ENCODE measurements around the gene STEEP1. TPM values are rescaled to one million over a fixed set of nuclear protein-coding genes. Genes with fewer than 3 reads are reported as not detected.

The STEEP1 gene
- total RNA-seq, 2 donors from 2014 or later: 17.4 to 17.8 TPM

GRCh38 chrX:119604766-119605463 is 39.7 kb upstream of the STEEP1 start:
- Histone ChIP-seq H3K4me3 (peak overlapping the region; percentile 63 to 72), H3K4me1 (peaks cover 0 to 5% of the 10 kb centered on the region in 2 donors), H3K27me3 (no peaks in the 10 kb centered on the region), H3K9me3 (no peaks in the 10 kb centered on the region), H3K27ac (peak overlapping the region; percentile 87 to 91), H3K36me3 (no peaks in the 10 kb centered on the region)
- DNase-seq (ENCODE audit: low spot score): no peak
- no peak for TF ChIP-seq CTCF (IDR thresholded peaks at IDR 0.05)

GRCh38 chrX:119602701-119603255 is 37.6 kb upstream of the STEEP1 start:
- Histone ChIP-seq H3K4me1 (peaks cover 0 to 5% of the 10 kb centered on the region in 2 donors), H3K9me3 (no peaks in the 10 kb centered on the region), H3K27ac (no peak overlapping the region), H3K4me3 (no peak overlapping the region), H3K36me3 (no peaks in the 10 kb centered on the region), H3K27me3 (no peaks in the 10 kb centered on the region)
- DNase-seq (ENCODE audit: low spot score): no peak
- TF ChIP-seq CTCF (IDR thresholded peaks at IDR 0.05): no peak

- TF ChIP-seq CTCF (IDR thresholded peaks at IDR 0.05): no peak
- H3K36me3 ChIP-seq: peaks cover 10% of the 10 kb centered on the region
These were observed 24.6 kb upstream of the STEEP1 start for GRCh38 chrX:119589810-119590209.

GRCh38 chrX:119583431-119584059 is 18.3 kb upstream of the STEEP1 start:
- Histone ChIP-seq H3K4me1 (no peaks in the 10 kb centered on the region), H3K36me3 (no peaks in the 10 kb centered on the region), H3K9me3 (no peaks in the 10 kb centered on the region), H3K27ac (peak overlapping the region; percentile 40 to 56), H3K4me3 (no peak overlapping the region), H3K27me3 (no peaks in the 10 kb centered on the region)
- DNase-seq (ENCODE audit: low spot score): no peak
- no peak for TF ChIP-seq CTCF (IDR thresholded peaks at IDR 0.05)

More at GRCh38 chrX:119589810-119590209, 24.6 kb upstream of the STEEP1 start:
- no peaks in the 10 kb centered on the region for H3K4me1 ChIP-seq
- DNase-seq (ENCODE audit: low spot score): no peak
- no peak overlapping the region for H3K4me3 ChIP-seq
- no peak overlapping the region for H3K27ac ChIP-seq
- H3K9me3 ChIP-seq: no peaks in the 10 kb centered on the region
- no peaks in the 10 kb centered on the region for H3K27me3 ChIP-seq

GRCh38 chrX:119579414-119579813 is 14.2 kb upstream of the STEEP1 start:
- no peak overlapping the region for H3K27ac ChIP-seq
- no peaks in the 10 kb centered on the region for H3K4me1 ChIP-seq
- no peaks in the 10 kb centered on the region for H3K27me3 ChIP-seq
- H3K9me3 ChIP-seq: no peaks in the 10 kb centered on the region
- TF ChIP-seq CTCF (IDR thresholded peaks at IDR 0.05): no peak
- H3K36me3 ChIP-seq: no peaks in the 10 kb centered on the region
- DNase-seq (ENCODE audit: low spot score): no peak
- H3K4me3 ChIP-seq: no peak overlapping the region

All from right atrium auricular region (tissue), 2 donors.